SK-N-DZ (cell line): ENCODE results near the gene GPR158. TPM values are rescaled to one million over a fixed set of nuclear protein-coding genes. Genes with fewer than 3 reads are reported as not detected.
"Not testable (repeated sequence)": the region's sequence is repeated elsewhere in the genome, so short reads cannot be mapped to it uniquely, and the experiment has no call there.

Experiments used
- DNase-seq: peaks from one replicate; pipeline ENCODE4 v3.0.0-alpha.2; 2015; ENCODE audit warnings: low spot score
- polyA plus RNA-seq, 2 experiments: library from polyadenylated mRNA; depleted of rRNA; stranded (reverse); fragments of >200 nt; gene quantifications; 2 replicates each; pipeline ENCODE4 v1.2.3, GENCODE V29; 2014

Gene GPR158, protein sequence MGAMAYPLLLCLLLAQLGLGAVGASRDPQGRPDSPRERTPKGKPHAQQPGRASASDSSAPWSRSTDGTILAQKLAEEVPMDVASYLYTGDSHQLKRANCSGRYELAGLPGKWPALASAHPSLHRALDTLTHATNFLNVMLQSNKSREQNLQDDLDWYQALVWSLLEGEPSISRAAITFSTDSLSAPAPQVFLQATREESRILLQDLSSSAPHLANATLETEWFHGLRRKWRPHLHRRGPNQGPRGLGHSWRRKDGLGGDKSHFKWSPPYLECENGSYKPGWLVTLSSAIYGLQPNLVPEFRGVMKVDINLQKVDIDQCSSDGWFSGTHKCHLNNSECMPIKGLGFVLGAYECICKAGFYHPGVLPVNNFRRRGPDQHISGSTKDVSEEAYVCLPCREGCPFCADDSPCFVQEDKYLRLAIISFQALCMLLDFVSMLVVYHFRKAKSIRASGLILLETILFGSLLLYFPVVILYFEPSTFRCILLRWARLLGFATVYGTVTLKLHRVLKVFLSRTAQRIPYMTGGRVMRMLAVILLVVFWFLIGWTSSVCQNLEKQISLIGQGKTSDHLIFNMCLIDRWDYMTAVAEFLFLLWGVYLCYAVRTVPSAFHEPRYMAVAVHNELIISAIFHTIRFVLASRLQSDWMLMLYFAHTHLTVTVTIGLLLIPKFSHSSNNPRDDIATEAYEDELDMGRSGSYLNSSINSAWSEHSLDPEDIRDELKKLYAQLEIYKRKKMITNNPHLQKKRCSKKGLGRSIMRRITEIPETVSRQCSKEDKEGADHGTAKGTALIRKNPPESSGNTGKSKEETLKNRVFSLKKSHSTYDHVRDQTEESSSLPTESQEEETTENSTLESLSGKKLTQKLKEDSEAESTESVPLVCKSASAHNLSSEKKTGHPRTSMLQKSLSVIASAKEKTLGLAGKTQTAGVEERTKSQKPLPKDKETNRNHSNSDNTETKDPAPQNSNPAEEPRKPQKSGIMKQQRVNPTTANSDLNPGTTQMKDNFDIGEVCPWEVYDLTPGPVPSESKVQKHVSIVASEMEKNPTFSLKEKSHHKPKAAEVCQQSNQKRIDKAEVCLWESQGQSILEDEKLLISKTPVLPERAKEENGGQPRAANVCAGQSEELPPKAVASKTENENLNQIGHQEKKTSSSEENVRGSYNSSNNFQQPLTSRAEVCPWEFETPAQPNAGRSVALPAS (N-terminal part only)
- polyA plus RNA-seq (2014; cell fraction: cytosol; rRNA removed), result 3.6 and 4.2 TPM in 2 replicates
- polyA plus RNA-seq (2014; cell fraction: nucleus; rRNA removed), result 2.9 and 3.7 TPM in 2 replicates

- peak; percentile 92 for DNase-seq
These were observed at the start of gene GPR158 for GRCh38 chr10:25174461-25175230. Gene GPR158, plus strand, starts transcription at chr10:25175001. Its CDS starts 420 bp downstream, at chr10:25175421.

GRCh38 chr10:25125201-25125611, 49.6 kb upstream of the GPR158 start:
- DNase-seq, result peak; percentile 68

GRCh38 chr10:25129592-25129991, 45.2 kb upstream of the GPR158 start:
- DNase-seq, result no peak

DNA sequence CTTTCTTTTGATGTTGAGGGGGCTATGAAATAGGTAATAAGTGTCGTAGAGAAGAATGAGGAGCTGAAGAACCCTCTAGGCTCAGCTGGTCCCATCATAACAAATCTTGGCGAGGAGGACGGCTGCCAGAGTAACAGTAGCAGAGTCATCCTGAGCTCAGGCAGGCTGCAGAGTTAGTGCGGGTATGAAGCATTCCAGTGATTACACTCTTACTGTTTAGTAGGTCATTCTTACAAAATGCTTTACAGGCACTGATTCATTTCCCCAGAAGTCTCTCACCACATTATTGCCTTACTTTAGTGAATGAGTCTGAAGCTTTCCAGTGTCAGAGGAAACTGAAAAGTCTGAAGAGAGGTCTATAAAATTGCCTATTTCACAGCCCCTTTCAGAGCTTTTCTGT, 43.9 kb upstream of the GPR158 start:
- no peak for DNase-seq

- DNase-seq, result no peak
These were observed 32.5 kb upstream of the GPR158 start for GRCh38 chr10:25142116-25142864.

- DNase-seq, result no peak
These were observed 17.2 kb upstream of the GPR158 start for GRCh38 chr10:25157650-25158049.

DNA sequence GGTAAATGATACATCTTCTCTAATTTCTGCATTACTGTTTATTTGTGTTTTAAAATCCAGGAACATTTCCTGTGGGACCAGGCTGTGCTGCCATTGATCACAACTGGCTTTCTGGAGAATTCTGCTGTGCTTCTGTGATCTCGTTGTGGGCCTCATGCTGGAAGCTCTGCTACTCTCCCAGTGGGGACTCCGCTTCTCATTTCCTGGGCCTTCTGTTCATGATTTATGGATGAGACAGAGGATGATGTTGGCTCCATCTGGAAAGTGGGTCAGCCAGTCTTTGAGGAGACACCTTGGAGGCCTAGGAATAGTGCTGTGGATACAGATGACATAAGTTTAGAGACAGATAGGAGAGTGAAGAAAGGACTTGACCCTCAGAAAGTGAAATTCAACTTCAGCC, 15.2 kb upstream of the GPR158 start:
- no peak for DNase-seq

GRCh38 chr10:25162391-25162790, 12.4 kb upstream of the GPR158 start:
- no peak for DNase-seq

DNA sequence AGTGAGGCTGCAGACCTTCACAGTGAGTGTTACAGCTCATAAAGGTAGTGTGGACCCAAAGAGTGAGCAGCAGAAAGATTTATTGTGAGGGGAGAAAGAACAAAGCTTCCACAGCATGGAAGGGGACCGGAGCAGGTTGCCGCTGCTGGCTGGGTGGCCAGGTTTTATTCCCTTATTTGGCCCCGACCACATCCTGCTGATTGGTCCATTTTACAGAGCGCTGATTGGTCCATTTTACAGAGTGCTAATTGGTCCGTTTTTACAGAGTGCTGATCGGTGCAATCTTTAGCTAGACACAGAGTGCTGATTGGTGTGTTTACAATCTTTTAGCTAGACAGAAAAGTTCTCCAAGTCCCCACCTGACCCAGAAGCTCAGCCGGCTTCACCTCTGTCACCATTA, 11.3 kb upstream of the GPR158 start:
- not testable (repeated sequence) for DNase-seq

DNA sequence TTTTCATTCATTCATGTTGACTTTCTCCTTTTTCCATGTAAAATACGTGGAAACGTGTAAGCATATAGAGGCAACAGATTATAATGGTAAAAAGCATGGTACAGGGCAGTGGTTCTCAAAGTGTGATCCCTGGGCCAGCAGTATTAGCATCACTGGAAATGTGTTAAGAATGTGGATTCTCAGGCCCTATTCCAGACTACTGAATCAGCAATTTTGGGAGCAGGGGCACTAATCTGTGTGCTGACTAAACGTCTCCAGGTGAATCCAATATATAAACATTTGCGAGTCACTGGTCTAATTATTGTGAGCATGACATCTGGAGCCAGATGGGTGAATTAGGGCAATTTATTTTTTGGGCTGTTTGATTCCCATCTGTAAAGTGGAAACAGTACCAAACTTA, 5.1 kb upstream of the GPR158 start:
- no peak for DNase-seq

GRCh38 chr10:25170627-25171026, 4.2 kb upstream of the GPR158 start:
- DNase-seq, result no peak

GRCh38 chr10:25175527-25176420, 973 bp downstream of the GPR158 start:
- peak; percentile 25 for DNase-seq

DNA sequence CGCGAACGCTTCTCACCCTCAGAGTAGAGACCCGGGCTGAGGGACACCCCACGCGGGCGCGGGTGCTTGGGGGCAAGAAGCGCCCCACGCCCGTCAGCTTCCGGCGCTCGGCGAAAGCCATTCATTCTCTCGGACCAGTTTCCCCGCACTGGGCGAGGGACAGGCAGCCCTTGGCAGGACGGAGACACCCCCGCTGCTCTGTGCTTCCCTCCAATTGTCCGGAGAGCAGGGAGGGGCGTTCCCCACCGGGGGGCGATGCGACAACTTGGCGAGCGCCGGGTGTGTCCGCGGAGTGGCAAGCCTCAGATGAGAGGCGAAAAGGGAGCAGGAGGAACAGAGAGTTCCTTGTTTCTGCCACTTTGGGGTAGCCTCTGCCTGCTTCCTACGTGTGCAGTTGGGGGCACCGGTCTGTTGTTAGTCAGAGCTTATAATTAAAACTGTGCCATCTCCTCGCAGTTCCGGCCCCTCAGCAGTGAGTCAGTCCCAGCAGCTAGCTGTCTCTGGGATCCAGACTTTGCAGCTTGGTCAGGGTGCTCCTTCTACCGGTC, 1.7 kb downstream of the GPR158 start:
- DNase-seq, result peak; percentile 46

GRCh38 chr10:25177093-25177753, 2.4 kb downstream of the GPR158 start:
- DNase-seq, result no peak

GRCh38 chr10:25177754-25178135, 2.9 kb downstream of the GPR158 start:
- DNase-seq, result no peak

DNA sequence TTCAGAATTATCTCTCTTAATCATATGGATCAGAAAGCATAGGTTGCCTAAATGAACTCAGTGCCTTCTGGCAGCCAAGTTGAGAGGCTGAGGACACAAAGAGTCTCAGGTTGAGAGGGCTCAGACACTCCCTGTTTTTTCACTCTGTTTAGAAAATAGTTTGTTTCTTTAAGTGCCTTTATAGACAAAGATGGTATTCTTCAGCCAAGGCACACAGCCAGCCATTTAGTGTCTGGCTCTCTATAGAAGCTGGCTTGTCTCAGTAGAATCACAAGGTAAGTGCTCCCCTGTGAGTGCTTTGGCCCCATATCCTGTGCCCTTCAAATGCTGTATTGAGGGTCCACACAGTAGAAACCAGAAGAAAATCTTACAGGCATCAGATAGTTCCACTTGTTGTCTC, 3.6 kb downstream of the GPR158 start:
- DNase-seq, result no peak

DNA sequence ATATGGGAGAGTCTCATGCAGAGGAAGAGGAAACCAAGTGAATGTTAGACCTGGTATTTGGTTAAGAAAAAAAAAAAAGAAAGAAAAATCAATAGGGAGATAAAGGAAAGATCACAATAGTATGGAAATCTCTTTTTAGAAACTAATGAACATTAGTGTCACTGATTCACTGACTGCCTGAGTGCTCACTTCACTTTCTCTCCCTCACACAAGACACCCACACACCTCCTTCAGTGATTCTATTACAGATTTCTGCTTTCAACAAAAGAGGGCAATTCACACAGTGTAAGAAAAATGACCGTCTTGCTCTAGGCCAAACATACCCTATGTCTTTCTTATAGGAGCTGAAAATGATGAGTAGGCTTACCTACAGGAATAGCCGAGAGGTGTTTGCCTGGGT, 6.0 kb downstream of the GPR158 start:
- DNase-seq, result no peak

- no peak for DNase-seq
These were observed 7.8 kb downstream of the GPR158 start for GRCh38 chr10:25182636-25183035.
